ENCODE data around the gene SLC14A1.
"Not testable (repeated sequence)": the region's sequence is repeated elsewhere in the genome, so short reads cannot be mapped to it uniquely, and the experiment has no call there.

SLC14A1 gene

DNA sequence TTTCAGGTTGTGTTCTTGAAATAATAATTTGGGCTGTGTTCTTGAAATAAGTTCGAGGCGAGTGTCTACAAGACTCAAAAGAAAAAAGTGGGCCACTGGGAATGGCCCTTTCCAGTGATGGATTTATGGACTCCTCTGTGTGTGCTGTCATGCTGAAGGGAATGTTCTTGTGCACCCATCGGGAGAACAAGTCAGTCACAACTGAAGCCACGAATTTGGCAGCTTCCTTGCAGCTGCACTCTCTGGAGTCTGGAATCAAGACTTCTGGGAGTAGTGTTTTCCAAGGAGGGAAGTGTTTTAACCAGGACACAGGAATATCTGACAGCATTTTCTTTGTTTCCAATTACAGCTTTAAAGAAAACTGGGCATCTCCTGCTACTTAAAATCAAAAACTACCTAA, 620 bp downstream of the SLC14A1 start:
- DNase-seq, result no peak

DNA sequence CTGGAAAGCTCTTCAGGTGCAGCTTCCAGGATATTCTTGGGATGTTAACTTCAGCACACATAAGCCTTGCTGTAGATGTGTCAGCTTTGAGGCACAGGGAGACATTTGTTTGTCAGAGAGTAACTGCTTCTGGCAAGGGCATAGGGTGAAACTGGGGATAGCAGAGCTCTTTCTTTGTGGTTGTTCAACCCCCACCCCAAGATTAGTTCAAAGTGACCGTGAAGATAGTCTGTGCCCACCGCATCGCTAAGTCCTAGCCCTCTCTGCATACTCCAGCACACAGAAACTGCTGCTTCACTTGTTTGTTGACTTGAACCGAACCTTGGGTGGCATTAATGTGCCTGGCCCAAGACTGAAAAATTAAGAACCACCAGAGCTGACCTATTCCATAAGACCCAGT, 1.4 kb downstream of the SLC14A1 start:
- no peak for DNase-seq

DNA sequence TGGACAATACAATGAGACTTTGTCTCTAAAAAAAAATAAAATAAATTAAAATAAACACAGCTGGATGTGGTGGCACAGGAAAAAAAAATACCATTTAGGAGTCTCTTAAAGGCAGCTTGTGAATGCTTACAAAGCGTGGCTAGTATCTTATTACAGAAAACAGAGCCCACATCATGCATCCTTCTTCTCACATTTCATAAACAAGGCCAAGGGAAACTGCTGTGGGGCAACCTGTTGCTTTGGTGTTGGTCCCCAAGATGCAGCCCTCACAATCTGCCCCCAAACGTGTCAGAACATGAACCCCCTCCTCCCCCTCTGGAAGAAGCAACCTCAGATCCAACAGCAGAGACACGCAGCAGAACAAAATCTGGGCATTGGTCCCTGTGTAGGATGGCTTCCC, 2.6 kb downstream of the SLC14A1 start:
- no peak for DNase-seq

DNA sequence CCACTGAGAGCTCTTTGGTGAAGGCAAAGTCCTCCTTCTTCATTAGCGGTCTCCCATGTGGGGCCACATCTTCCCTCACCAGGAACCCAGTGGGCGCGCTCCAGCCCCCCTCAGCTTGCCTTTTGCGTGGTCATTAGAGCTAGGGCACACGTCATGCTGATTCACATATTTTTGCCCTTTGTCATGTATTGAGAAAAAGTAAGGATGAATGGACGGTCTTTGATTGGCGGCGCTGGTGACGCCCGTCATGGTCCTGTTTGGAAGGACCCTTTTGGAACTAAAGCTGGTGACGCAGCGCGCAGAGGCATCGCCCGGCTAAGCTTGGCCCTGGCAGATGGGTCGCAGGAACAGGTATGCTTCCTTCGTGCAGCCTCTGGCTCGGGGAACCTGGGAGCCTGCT, 3.1 kb downstream of the SLC14A1 start:
- no peak for DNase-seq

DNA sequence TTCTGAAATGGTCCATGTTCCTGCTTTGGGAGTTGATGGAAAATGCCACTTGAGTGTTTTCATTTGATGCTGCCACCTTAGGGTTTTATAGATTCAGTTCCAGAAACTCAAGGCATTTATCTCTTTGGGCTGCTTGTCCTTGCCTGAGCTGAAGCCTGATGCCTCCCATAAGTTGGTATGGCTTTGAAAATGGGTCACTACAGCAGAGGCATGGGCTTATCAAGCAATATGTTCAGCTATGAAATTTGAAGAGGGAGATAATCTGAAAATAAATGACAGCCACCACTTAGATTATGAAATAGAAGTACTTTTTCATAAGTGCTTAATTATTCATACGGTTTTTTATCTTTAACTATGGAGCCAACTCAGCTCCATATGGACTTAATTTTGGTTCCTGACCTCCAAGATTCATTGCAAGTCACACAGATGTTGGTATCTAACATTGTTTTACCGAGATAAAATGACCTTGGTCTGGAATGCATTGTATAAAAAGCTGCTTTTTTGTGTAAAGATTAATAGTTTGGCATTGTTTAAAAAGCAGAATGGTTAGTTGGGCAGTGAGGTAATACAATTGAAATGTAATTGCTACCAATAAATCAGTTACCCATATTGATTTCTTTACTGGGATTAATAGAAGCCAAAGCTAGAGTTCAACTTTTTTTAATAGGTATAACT, 4.5 kb downstream of the SLC14A1 start:
- DNase-seq, result no peak

DNA sequence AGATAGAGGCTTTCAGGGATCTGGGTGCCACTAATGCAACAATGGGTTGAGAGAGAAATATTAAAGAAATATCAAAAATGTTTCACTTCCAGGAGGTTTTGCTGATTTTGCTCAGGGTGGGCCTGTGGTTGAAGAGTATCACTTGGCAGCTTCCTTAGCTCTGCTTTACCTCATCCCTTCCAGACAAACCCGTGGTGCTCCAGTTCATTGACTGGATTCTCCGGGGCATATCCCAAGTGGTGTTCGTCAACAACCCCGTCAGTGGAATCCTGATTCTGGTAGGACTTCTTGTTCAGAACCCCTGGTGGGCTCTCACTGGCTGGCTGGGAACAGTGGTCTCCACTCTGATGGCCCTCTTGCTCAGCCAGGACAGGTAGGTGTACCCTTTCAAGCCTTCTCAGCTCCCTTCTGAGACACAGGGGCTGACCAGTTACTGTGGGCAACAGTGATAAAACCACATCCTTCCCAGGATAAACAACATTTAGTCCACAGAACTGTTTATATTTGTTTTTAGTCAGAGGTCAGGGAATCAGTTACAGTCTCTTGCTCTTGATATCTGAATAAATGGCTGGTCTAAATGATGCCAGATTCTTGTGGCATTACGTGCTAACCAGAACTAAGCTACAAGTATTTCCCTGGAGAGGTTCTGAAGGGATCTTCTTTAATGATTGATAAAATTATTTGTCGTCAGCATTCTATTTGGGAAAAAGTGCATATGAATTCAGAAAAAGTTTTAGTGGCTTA, 7.0 kb downstream of the SLC14A1 start:
- no peak for DNase-seq

DNA sequence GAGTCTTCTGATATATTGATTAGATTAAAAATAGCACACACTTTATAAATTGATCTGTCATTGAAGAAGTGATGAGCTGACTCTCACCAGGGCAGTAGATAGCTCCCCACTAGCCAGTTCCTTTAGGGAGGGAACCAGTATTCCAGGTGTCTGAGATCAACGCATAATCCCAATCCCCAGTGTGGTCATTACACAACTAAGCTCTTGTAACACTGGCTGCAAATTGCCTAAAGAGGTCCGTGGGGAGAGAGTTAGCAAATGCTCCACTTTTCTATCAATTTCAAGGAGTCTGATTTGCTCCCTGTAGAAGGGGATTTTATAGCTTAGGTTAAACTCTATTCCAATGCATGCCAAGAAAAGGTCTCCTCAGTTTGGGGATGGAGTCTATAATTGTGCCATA, 7.7 kb downstream of the SLC14A1 start:
- no peak for DNase-seq

DNA sequence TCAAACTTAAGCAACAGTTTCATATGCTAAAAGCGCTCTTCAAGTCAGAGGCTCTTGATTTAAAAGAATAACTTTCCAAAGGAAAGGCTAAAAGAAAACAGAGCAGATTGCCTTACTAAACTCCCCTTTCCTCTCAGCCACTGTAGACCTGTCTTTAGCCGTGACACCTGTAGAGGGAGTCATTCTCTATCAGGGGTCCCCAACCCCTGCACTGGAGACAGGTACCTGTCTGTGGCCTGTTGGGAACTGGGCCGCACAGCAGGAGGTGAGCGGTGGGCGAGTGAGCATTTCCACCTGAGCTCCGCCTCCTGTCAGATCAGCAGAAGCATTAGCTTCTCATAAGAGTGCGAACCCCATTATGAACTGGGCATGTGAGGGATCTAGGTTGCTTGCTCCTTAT, 9.6 kb downstream of the SLC14A1 start:
- no peak for DNase-seq

DNA sequence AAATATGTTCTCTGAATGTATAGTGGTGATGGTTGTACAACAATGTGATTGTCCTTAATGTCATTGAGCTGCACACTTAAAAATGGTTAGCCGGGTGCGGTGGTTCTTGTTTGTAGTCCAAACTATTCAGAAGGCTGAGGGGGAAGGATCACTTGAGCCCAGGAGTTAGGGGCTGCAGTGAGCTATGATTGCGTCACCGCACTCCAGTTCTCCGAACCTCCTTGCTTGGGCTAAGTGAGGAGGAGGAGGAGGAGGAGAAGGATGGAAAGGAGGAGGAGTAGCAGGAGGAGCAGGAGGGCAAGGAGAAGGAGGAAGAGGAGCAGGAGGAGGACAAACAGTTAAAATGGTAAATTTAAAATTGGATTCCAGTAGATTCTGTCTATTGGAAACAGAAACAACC, 10.5 kb downstream of the SLC14A1 start:
- DNase-seq, result no peak

DNA sequence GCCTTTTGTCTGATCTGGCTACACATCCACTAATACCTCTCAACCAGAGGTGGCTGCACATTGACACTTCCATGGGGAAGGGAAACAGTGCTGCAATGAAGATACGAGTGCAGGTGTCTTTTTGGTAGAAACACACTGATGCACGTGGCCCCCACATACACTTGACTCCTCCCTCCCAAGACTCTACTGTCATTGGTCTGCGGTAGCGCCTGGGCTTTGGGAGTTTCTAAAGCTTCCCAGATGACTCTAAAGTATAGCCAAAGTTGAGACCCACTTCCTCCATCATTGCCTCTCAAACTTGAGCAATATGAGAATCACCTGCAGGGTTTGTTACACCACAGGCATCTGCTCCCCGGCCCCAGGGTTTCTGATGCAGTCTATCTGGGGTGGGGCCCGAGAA, 11.0 kb downstream of the SLC14A1 start:
- no peak for DNase-seq

DNA sequence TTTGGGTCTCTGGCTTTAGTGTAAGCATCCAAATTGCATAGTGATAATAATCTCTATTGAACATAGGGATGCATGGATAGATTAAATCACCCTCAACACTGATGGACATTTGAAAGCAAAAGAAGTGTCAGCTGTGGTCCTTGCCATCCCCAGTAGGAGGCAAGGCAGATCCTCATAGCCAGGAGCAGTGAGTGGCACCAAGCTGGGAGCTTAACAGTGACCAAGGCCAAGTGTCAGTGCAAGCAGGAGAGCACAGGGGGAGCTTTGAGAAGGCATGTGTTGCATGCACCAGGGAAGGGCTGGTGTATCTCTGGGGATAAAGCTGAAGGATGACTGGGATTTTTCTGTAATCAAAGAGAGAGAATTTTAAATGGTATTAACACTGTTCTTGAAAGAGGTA, 14.7 kb downstream of the SLC14A1 start:
- DNase-seq, result no peak

DNA sequence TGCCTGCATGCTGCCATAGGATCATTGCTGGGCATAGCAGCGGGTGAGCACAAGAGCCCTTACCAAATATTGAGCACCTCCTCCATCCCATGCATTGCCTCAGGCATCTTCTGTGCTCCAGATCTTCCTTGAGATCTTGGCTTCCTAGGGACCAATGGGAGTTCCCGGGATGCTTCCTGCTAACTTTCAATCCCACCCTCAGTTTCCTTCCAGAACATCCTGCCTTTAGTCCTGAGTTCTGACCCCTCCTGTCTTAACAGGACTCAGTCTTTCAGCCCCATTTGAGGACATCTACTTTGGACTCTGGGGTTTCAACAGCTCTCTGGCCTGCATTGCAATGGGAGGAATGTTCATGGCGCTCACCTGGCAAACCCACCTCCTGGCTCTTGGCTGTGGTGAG, 15.3 kb downstream of the SLC14A1 start:
- DNase-seq, result no peak

DNA sequence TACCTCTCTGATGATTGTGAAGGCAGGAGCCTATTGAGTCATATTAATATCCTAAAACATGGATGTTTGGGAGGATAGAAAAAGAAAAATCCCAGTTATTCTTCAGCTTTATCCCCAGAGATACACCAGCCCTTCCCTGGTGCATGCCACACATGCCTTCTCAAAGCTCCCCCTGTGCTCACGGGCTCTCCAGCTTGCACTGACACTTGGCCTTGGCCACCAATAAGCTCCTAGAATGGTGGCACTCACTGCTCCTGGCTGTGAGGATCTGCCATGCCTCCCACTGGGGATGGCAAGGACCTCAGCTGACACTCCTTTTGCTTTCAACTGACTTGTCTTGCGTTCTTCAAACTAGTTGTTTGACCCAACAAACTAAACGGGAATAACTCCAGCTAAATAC, 15.9 kb downstream of the SLC14A1 start:
- DNase-seq, result no peak

DNA sequence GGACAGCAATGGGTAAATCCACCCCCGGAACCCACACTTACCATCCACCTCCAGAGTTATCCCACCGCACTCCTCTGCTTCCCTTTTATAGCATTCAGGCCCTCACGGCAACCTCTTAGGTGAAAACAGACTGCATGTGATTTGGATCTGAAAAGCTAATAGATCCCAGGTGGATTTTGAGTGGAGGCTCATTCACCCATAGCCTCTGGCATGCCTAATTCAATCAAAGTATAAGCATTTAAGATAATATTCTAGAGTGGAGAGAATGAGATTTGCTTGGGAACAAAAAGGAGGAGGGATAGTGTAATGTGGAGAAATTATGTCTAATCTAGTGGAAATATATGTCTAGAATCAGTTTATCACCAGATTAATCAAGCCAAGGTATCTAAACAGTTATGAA, 17.1 kb downstream of the SLC14A1 start:
- no peak for DNase-seq

DNA sequence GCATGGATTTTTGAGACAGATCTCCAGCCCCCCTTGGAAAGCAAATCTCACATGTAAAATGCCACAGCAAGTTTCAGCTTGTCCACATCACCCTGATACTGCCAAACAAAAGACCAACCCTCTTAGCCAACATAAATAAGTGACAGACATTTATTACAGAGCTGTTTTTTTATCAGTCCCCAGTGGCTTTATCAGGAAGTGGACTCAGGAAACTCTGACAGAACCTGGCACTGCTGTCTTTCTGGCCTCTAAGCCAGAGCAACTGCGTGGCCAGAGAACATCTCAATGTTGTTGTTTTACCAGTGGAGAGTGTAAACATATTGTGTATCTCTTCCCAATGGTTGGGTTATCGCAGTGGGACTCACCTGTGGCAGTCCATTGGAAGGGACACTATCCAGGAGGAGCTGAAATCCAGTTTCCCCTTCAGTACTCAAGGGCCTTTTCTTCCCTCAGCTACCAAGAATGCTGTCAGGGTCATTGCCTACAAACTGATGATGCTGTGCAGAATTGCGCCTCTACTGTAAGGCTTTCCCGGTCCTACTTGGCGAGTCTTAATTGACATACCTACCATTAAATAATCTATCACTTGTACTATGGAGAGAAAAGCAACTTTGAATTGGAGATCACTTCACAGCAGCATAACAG, 22.0 kb downstream of the SLC14A1 start:
- DNase-seq, result no peak

DNA sequence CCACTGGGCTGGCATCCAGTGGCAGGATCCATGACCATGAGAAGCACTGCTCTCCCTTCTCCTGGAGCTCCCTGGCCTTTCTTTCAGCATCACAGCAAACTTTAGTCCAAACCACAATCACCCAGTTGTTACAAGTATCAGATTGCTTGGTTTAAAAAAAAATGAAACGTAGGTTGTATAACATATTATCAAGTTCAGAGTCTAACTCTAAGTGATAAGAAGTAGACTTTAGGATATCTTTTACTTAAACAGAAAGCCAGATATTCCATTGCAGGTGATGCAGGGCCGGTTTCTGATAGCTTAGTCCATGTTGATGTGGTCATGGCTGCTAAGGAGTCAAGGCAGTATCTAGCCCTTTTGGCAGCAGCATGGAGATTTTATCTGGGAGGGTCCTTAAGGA, 24.5 kb downstream of the SLC14A1 start:
- DNase-seq, result no peak

DNA sequence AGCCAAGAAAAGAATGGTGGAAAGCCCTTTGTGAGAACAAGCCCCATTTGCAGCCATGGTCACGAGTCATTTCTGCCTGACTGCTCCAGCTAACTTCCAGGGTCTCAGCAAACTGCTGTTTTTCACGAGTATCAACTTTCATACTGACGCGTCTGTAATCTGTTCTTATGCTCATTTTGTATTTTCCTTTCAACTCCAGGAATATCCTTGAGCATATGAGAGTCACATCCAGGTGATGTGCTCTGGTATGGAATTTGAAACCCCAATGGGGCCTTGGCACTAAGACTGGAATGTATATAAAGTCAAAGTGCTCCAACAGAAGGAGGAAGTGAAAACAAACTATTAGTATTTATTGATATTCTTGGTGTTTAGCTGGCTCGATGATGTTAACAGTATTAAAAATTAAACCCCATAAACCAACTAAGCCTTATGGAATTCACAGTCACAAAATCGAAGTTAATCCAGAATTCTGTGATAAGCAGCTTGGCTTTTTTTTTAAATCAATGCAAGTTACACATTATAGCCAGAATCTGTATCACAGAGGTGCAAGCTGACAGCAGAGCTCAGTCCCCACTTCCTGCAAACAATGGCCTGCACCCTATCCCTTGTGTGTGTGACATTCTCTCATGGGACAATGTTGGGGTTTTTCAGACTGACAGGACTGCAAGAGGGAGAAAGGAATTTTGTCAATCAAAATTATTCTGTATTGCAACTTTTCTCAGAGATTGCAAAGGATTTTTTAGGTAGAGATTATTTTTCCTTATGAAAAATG, 26.1 kb downstream of the SLC14A1 start:
- no peak for DNase-seq

DNA sequence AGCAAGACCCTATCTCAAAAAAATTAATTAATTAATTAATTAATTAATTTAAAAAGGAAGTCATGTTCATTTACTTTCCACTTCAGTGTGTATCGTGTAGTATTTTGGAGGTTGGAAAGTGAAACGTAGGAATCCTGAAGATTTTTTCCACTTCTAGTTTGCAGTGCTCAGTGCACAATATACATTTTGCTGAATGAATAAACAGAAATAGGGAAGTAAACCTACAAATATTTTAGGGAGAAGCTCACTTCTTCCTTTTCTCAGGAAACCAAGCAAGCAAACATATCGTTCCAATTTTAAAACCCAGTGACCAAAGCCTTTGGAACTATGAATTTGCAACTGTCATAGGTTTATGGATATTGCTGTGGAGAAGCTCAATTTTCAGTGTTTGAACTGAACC, 27.8 kb downstream of the SLC14A1 start:
- no peak for DNase-seq

DNA sequence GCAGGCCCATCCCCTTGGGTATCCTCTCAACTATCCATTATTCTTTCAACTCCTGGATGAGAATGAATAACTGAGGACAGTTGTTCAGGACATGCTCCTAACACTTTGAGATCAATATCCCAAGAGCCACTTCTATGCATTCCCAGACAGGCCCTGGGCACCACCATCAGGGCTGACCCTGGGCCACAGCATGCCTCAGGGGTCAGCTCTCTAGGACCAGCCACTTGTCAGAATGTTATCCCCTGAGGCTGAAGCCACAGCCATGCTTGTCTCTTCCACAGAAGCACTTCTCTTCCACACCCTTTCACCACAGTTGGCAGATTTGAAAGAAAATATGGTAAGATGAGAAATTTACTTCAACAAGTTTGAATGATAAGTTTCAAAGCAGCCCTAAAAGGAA, 28.7 kb downstream of the SLC14A1 start:
- no peak for DNase-seq

DNA sequence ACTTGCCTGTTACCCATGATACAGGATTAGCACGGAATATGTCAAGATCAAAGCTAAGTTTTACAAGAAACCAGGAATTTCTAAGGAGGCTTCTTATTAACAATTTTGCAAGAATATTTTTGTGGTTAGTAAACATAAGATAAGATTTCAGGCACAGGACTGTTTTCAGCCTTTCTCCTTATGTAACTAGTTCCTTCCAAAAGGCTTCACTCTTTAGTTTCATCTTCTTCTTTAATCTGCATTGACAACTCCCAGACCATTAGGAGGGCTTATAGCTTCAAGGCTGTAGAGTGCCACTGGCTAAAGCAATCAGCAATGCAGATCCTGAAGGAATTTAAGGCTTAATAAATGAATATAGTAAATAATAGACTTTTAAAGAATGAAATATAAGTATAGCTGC, 29.3 kb downstream of the SLC14A1 start:
- no peak for DNase-seq

DNA sequence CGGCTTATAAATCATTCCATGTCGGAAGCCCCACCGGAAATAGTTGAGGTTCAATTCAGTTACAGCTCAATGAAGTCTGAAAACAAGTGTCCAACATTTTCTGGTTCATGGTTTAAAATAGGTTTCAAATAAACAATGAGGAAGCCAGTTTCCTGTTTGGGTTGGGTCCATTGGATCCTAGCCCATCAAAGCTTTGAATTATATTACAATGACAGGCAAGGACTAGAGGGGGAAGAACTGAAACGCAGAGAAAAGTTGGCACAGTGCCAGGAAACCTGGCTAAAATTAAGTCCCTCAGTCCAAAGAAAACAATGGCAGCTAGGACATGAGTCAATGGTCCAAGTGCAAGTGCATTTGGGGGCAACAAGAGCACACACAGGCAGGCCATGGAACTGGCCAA, 32.0 kb downstream of the SLC14A1 start:
- DNase-seq, result peak; percentile 27

DNA sequence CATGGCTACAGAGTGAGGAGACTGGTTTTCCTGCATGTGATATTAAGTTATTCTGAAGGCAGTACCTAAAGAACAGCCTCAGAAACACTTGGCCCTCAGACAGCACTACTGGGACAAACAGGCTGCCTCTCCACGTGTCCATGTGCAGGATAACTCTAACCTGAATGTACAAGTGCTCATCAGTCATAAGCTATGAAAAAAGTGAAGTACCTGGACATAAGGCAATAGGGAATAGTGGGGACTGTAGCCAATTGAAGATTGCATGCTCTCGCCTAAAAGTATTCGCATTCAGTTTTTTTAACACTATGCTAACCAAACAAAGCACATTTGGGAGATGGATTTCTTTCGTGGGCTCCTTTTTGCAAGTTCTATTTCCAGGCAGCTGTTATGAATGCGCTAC, 33.0 kb downstream of the SLC14A1 start:
- DNase-seq, result no peak

DNA sequence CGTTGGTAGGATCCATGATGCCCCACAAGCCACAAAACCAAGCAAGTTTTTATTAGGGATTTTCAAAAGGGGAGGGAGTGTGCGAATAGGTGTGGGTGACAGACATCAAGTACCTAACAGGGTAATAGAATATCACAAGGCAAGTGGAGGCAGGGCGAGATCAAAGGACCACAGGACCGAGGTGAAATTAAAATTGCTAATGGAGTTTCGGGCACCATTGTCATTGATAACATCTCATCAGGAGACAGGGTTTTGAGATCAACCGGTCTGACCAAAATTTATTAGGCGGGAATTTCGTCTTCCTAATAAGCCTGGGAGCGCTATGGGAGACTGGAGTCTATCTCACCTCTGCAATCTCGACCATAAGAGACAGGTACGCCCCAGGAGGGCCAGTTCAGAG, 33.7 kb downstream of the SLC14A1 start:
- not testable (repeated sequence) for DNase-seq

Measured in femur (tissue), 1 donor.